K562 (cell line): ENCODE data around the gene INPP4B. TPM values are rescaled to one million over a fixed set of nuclear protein-coding genes. Genes with fewer than 3 reads are reported as not detected.

Source experiments
- ATAC-seq: fragments of 200-7000 bp; cut with Tn5 transposase; 3 replicates; pipeline ENCODE4 v1.9.1; 2020; ENCODE audit warnings: moderate library complexity
- BruUV-seq: library from RNA; stranded (reverse); fragments of 400-500 nt; replicated peaks from 2 replicates; lab custom pipeline; 2021; lab: Mats Ljungman, UMichigan
- CTCF ChIA-PET: fragments of 300-600 bp; formaldehyde crosslinking; extraction: SDS; loops from one replicate; lab custom pipeline; 2021; ENCODE audit warnings: low intra/inter-chr PET ratio; lab: Yijun Ruan, JAX
- POLR2A ChIA-PET: fragments of 300-600, 350-650 bp; sonication (Branson Sonifier 250); formaldehyde crosslinking; extraction: SDS; loops from one replicate; lab custom pipeline; 2021; ENCODE audit warnings: antibody characterized with exemption, inconsistent platforms; lab: Yijun Ruan, JAX
- DNase-seq, 4 experiments: peaks; one replicate each; pipeline versions ENCODE4 v3.0.0 to v3.0.0-alpha.2; 2011 to 2018; ENCODE audit warnings: low spot score in 3 of 4, mixed read lengths in 3 of 4; ENCODE audit errors: extremely low read depth in 1 of 4
- FAIRE-seq: peaks from 2 replicates; lab custom pipeline; 2011; peaks lifted over from hg19 to GRCh38; lab: Jason Lieb, UNC
- H2AFZ ChIP-seq: 2 replicates; pipeline ENCODE4 v1.6.0; 2011; ENCODE audit warnings: low read depth, low read length, control low read depth, inconsistent platforms
- H3K27ac ChIP-seq: fragments of 200-600 bp; 3 replicates; pipeline ENCODE4 v1.8.0; 2011; ENCODE audit warnings: low read depth, mild to moderate bottlenecking, control low read depth, inconsistent platforms, low read length, moderate library complexity, mixed read lengths; ENCODE audit errors: extremely low read depth
- H3K27me3 ChIP-seq, 2 experiments: fragments of 300-600 bp in 1 of 2; 2 replicates in 1 of 2; 3 replicates in 1 of 2; pipeline versions ENCODE4 v1.6.0 to v1.8.0; 2011; ENCODE audit warnings: inconsistent platforms in 2 of 2, low read length in 2 of 2, mild to moderate bottlenecking in 1 of 2, mixed read lengths in 1 of 2, moderate library complexity in 1 of 2; ENCODE audit not compliant: control insufficient read depth in 2 of 2, insufficient read depth in 2 of 2
- H3K36me3 ChIP-seq: fragments of 300-600 bp; 3 replicates; pipeline ENCODE4 v1.8.0; 2011; ENCODE audit warnings: mild to moderate bottlenecking, low read length, inconsistent platforms; ENCODE audit not compliant: control insufficient read depth, insufficient read depth
- H3K4me1 ChIP-seq, 2 experiments: fragments of 200-600 bp in 1 of 2; replicated peaks in 1 of 2; 2 replicates in 1 of 2; 3 replicates in 1 of 2; pipeline versions ENCODE4 v1.5.1 to v1.8.0; 2011; ENCODE audit warnings: inconsistent platforms in 2 of 2, low read length in 2 of 2, mild to moderate bottlenecking in 1 of 2, mixed read lengths in 1 of 2, moderate library complexity in 1 of 2; ENCODE audit not compliant: control insufficient read depth in 2 of 2, insufficient read depth in 2 of 2
- H3K4me2 ChIP-seq: 2 replicates; pipeline ENCODE4 v1.6.1; 2011; ENCODE audit warnings: low read length, control low read depth, inconsistent platforms, mixed read lengths; ENCODE audit not compliant: insufficient read depth
- H3K4me3 ChIP-seq: fragments of 200-600 bp; sonication (generic), shearing (Covaris generic); 2 replicates; pipeline ENCODE4 v1.5.1; 2016; ENCODE audit warnings: control low read depth, inconsistent platforms
- H3K79me2 ChIP-seq: fragments of 200-600 bp; 3 replicates; pipeline ENCODE4 v1.8.0; 2011; ENCODE audit warnings: low read length, inconsistent platforms; ENCODE audit not compliant: control insufficient read depth, insufficient read depth
- H3K9ac ChIP-seq, 2 experiments: 2 replicates each; pipeline versions ENCODE4 v1.6.0 to v1.6.1; 2011; ENCODE audit warnings: low read depth in 2 of 2, low read length in 2 of 2, control low read depth in 1 of 2, inconsistent platforms in 1 of 2, mild to moderate bottlenecking in 1 of 2, mixed read lengths in 1 of 2; ENCODE audit not compliant: insufficient read depth in 1 of 2
- H3K9me1 ChIP-seq: one replicate; pipeline ENCODE4 v1.6.0; 2011; ENCODE audit warnings: inconsistent platforms, mild to moderate bottlenecking, low read length, moderate library complexity; ENCODE audit not compliant: control insufficient read depth, insufficient read depth
- H3K9me3 ChIP-seq: replicated peaks from 2 replicates; pipeline ENCODE4 v1.5.1; 2011; ENCODE audit warnings: low read depth, low read length, inconsistent platforms; ENCODE audit not compliant: control insufficient read depth, insufficient read depth
- H4K20me1 ChIP-seq: replicated peaks from 2 replicates; pipeline ENCODE4 v1.6.1; 2011; ENCODE audit warnings: low read length, inconsistent platforms, mixed read lengths; ENCODE audit not compliant: control insufficient read depth, insufficient read depth
- GATAD2A ChIP-seq: fragments of 450-650 bp; IDR thresholded peaks from 2 replicates; pipeline ENCODE4 v1.6.1; 2017
- JUND ChIP-seq, 2 experiments: IDR thresholded peaks; 2 replicates in 1 of 2; 3 replicates in 1 of 2; pipeline ENCODE4 v1.6.1; 2011; ENCODE audit warnings: borderline replicate concordance in 2 of 2, low read depth in 2 of 2, low read length in 2 of 2, improper control_type of control experiment in 1 of 2, missing biosample characterization in 1 of 2, missing genetic modification characterization in 1 of 2, missing genetic modification reagents in 1 of 2
- NFE2L1 ChIP-seq: fragments of 450-650 bp; IDR thresholded peaks from 2 replicates; pipeline ENCODE4 v1.6.1; 2016; ENCODE audit warnings: missing genetic modification characterization, low read depth, mild to moderate bottlenecking, missing compliant biosample characterization, moderate library complexity, borderline replicate concordance
- NUFIP1 ChIP-seq: fragments of 450-650 bp; IDR thresholded peaks from 2 replicates; pipeline ENCODE4 v1.6.1; 2018; ENCODE audit not compliant: partially characterized antibody
- PREB ChIP-seq: sonication (generic); formaldehyde crosslinking; IDR thresholded peaks from 2 replicates; pipeline ENCODE4 v1.8.1; 2023; ENCODE audit warnings: mild to moderate bottlenecking, missing genetic modification reagents
- ZKSCAN3 ChIP-seq: fragments of 250-450 bp; sonication (Bioruptor Pico); IDR thresholded peaks from 2 replicates; pipeline ENCODE4 v1.4.0; 2020
- ZNF431 ChIP-seq: sonication (generic); formaldehyde crosslinking; IDR thresholded peaks from 2 replicates; pipeline ENCODE4 v1.8.0; 2022; ENCODE audit warnings: mild to moderate bottlenecking, missing genetic modification reagents
- ZNF445 ChIP-seq: fragments of 250-450 bp; sonication (Bioruptor Pico); IDR thresholded peaks from 2 replicates; pipeline ENCODE4 v1.4.0; 2020; ENCODE audit warnings: low read depth, mild to moderate bottlenecking, moderate library complexity
- WGBS: fragments of 100-300 bp; shearing (Covaris generic); methylation state at CpG from one replicate; pipeline ENCODE4 v1.1.6; 2016; ENCODE audit warnings: low coverage, mixed read lengths; ENCODE audit not compliant: insufficient coverage; ENCODE audit errors: missing lambda C conversion rate; 5-methylcytosine and 5-hydroxymethylcytosine counted together
- in situ Hi-C: fragments of 300-500 bp; cut with MboI; formaldehyde crosslinking; loops from 4 replicates; pipeline ENCODE4 v1.15.0; 2018; ENCODE audit warnings: inconsistent platforms, mixed read lengths
- intact Hi-C: fragments of 100-400 bp; cut with micrococcal nuclease; formaldehyde crosslinking; loops from 2 replicates; pipeline ENCODE4 v1.14.2; 2022
- polyA plus RNA-seq, 8 experiments: library from polyadenylated mRNA; depleted of rRNA in 4 of 8; stranded (reverse) in 5 of 8; unstranded in 3 of 8; fragments of >200 nt; fragmentation: Nextera tagmentation in 2 of 8; fragmentation: Illumina TruSeq in 1 of 8; extraction: Ambion mirVana in 2 of 8; extraction: Trizol in 1 of 8; gene quantifications; 2 replicates each; pipeline versions ENCODE4 v1.2.1 to v1.2.3, GENCODE V29; 2011 to 2014; ENCODE audit warnings: inconsistent platforms in 1 of 8, missing spikeins in 1 of 8
- total RNA-seq, 7 experiments: library from RNA; depleted of rRNA in 6 of 7; stranded (reverse); fragments of >200 nt in 6 of 7; fragmentation: Illumina TruSeq in 2 of 7; extraction: Trizol in 2 of 7; gene quantifications; 2 replicates each; pipeline versions ENCODE4 v1.2.1 to v1.2.3, GENCODE V29; 2011 to 2021; ENCODE audit warnings: low replicate concordance in 1 of 7

The INPP4B gene
- total and polyA plus RNA-seq, 9 of the 15 experiments (the other 6 are each of a cell fraction or from before 2014, with no cell fraction given): 0.04 to 0.11 TPM; not detected in 7

DNA sequence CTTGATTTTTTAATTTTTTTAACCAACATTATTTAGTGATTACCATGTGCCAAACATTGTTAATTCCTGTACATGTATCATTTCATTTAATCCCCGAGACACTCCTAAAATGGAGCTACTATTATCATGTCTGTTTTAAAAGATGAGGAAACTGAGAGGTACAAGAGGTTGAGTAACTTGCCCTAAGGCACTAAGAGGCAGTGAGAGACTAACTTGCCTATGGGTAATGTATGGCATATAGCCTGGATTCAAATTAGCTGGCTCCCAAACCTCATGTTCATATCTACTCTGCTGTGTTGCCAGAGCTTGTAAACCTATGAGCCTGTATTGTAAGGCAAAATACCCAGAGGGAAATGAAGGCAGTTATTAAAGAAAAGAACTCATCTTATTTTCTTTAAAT lies 766.1 kb downstream of the INPP4B start:
- H4K20me1 ChIP-seq: no peaks in the 10 kb centered on the region
- no peak overlapping the region for H3K9ac ChIP-seq
- no peak overlapping the region for H3K4me3 ChIP-seq
- ATAC-seq (no peak), FAIRE-seq (no peak), DNase-seq (no peak)
- intact Hi-C loops: no loop called here
- ChIA-PET CTCF (no interaction called here), POLR2A (no interaction called here)
- TF ChIP-seq ZNF445 (CRISPR knock-in tag) (no peak), NUFIP1 (no peak), GATAD2A (no peak), PREB (CRISPR knock-in tag) (no peak), NFE2L1 (tag) (no peak), ZNF431 (CRISPR knock-in tag) (no peak), JUND (IDR thresholded peaks at IDR 0.05; ENCODE audit: borderline replicate concordance, low read depth, low read length) (no peak), JUND (tag; IDR thresholded peaks at IDR 0.05; ENCODE audit: borderline replicate concordance, low read depth, low read length) (no peak), ZKSCAN3 (CRISPR knock-in tag) (no peak)
- H3K9me1 ChIP-seq: no peaks in the 10 kb centered on the region
- H3K4me1 ChIP-seq: no peaks in the 10 kb centered on the region
- BruUV-seq: no TSS peak
- no peaks in the 10 kb centered on the region for H3K36me3 ChIP-seq
- no peaks in the 10 kb centered on the region for H3K9me3 ChIP-seq
- WGBS: 0% methylated on average over 1 of the region's 1 CpG
- no peak overlapping the region for H3K4me2 ChIP-seq
- in situ Hi-C loops: no loop called here
- H3K79me2 ChIP-seq: no peaks in the 10 kb centered on the region
- H3K27me3 ChIP-seq: no peaks in the 10 kb centered on the region
- H3K27ac ChIP-seq: no peak overlapping the region
- no peak overlapping the region for H2AFZ ChIP-seq
